K562 (cell line): ENCODE data around the gene GUCY2C. TPM values are rescaled to one million over a fixed set of nuclear protein-coding genes. Genes with fewer than 3 reads are reported as not detected.

ENCODE experiments used
- ATAC-seq: fragments of 200-7000 bp; cut with Tn5 transposase; 3 replicates; pipeline ENCODE4 v1.9.1; 2020; ENCODE audit warnings: moderate library complexity
- BruUV-seq: library from RNA; stranded (reverse); fragments of 400-500 nt; replicated peaks from 2 replicates; lab custom pipeline; 2021; lab: Mats Ljungman, UMichigan
- CTCF ChIA-PET: fragments of 300-600 bp; formaldehyde crosslinking; extraction: SDS; loops from one replicate; lab custom pipeline; 2021; ENCODE audit warnings: low intra/inter-chr PET ratio; lab: Yijun Ruan, JAX
- POLR2A ChIA-PET: fragments of 300-600, 350-650 bp; sonication (Branson Sonifier 250); formaldehyde crosslinking; extraction: SDS; loops from one replicate; lab custom pipeline; 2021; ENCODE audit warnings: antibody characterized with exemption, inconsistent platforms; lab: Yijun Ruan, JAX
- DNase-seq, 4 experiments: peaks; one replicate each; pipeline versions ENCODE4 v3.0.0 to v3.0.0-alpha.2; 2011 to 2018; ENCODE audit warnings: low spot score in 3 of 4, mixed read lengths in 3 of 4; ENCODE audit errors: extremely low read depth in 1 of 4
- FAIRE-seq: peaks from 2 replicates; lab custom pipeline; 2011; peaks lifted over from hg19 to GRCh38; lab: Jason Lieb, UNC
- H2AFZ ChIP-seq: 2 replicates; pipeline ENCODE4 v1.6.0; 2011; ENCODE audit warnings: low read depth, low read length, control low read depth, inconsistent platforms
- H3K27ac ChIP-seq: fragments of 200-600 bp; 3 replicates; pipeline ENCODE4 v1.8.0; 2011; ENCODE audit warnings: low read depth, mild to moderate bottlenecking, control low read depth, inconsistent platforms, low read length, moderate library complexity, mixed read lengths; ENCODE audit errors: extremely low read depth
- H3K27me3 ChIP-seq, 2 experiments: fragments of 300-600 bp in 1 of 2; 2 replicates in 1 of 2; 3 replicates in 1 of 2; pipeline versions ENCODE4 v1.6.0 to v1.8.0; 2011; ENCODE audit warnings: inconsistent platforms in 2 of 2, low read length in 2 of 2, mild to moderate bottlenecking in 1 of 2, mixed read lengths in 1 of 2, moderate library complexity in 1 of 2; ENCODE audit not compliant: control insufficient read depth in 2 of 2, insufficient read depth in 2 of 2
- H3K36me3 ChIP-seq: fragments of 300-600 bp; 3 replicates; pipeline ENCODE4 v1.8.0; 2011; ENCODE audit warnings: mild to moderate bottlenecking, low read length, inconsistent platforms; ENCODE audit not compliant: control insufficient read depth, insufficient read depth
- H3K4me1 ChIP-seq, 2 experiments: fragments of 200-600 bp in 1 of 2; replicated peaks in 1 of 2; 2 replicates in 1 of 2; 3 replicates in 1 of 2; pipeline versions ENCODE4 v1.5.1 to v1.8.0; 2011; ENCODE audit warnings: inconsistent platforms in 2 of 2, low read length in 2 of 2, mild to moderate bottlenecking in 1 of 2, mixed read lengths in 1 of 2, moderate library complexity in 1 of 2; ENCODE audit not compliant: control insufficient read depth in 2 of 2, insufficient read depth in 2 of 2
- H3K4me2 ChIP-seq: 2 replicates; pipeline ENCODE4 v1.6.1; 2011; ENCODE audit warnings: low read length, control low read depth, inconsistent platforms, mixed read lengths; ENCODE audit not compliant: insufficient read depth
- H3K4me3 ChIP-seq: fragments of 200-600 bp; sonication (generic), shearing (Covaris generic); 2 replicates; pipeline ENCODE4 v1.5.1; 2016; ENCODE audit warnings: control low read depth, inconsistent platforms
- H3K79me2 ChIP-seq: fragments of 200-600 bp; 3 replicates; pipeline ENCODE4 v1.8.0; 2011; ENCODE audit warnings: low read length, inconsistent platforms; ENCODE audit not compliant: control insufficient read depth, insufficient read depth
- H3K9ac ChIP-seq, 2 experiments: 2 replicates each; pipeline versions ENCODE4 v1.6.0 to v1.6.1; 2011; ENCODE audit warnings: low read depth in 2 of 2, low read length in 2 of 2, control low read depth in 1 of 2, inconsistent platforms in 1 of 2, mild to moderate bottlenecking in 1 of 2, mixed read lengths in 1 of 2; ENCODE audit not compliant: insufficient read depth in 1 of 2
- H3K9me1 ChIP-seq: one replicate; pipeline ENCODE4 v1.6.0; 2011; ENCODE audit warnings: inconsistent platforms, mild to moderate bottlenecking, low read length, moderate library complexity; ENCODE audit not compliant: control insufficient read depth, insufficient read depth
- H3K9me3 ChIP-seq: replicated peaks from 2 replicates; pipeline ENCODE4 v1.5.1; 2011; ENCODE audit warnings: low read depth, low read length, inconsistent platforms; ENCODE audit not compliant: control insufficient read depth, insufficient read depth
- H4K20me1 ChIP-seq: replicated peaks from 2 replicates; pipeline ENCODE4 v1.6.1; 2011; ENCODE audit warnings: low read length, inconsistent platforms, mixed read lengths; ENCODE audit not compliant: control insufficient read depth, insufficient read depth
- FOXP1 ChIP-seq: sonication (generic); formaldehyde crosslinking; IDR thresholded peaks from 2 replicates; pipeline ENCODE4 v1.8.0; 2022; ENCODE audit warnings: mild to moderate bottlenecking, missing genetic modification reagents
- RAD21 ChIP-seq, 2 experiments: fragments of 250-450 bp in 1 of 2; fragments of 450-650 bp in 1 of 2; sonication (Bioruptor Pico) in 1 of 2; formaldehyde crosslinking in 1 of 2; IDR thresholded peaks in 1 of 2; conservative IDR thresholded peaks in 1 of 2; 2 replicates each; pipeline versions ENCODE4 v1.4.0 to v1.8.0; 2020 to 2022; ENCODE audit warnings: mild to moderate bottlenecking in 2 of 2, moderate library complexity in 1 of 2
- REST ChIP-seq, 2 experiments: fragments of 450-650 bp; formaldehyde crosslinking in 1 of 2; IDR thresholded peaks; 2 replicates each; pipeline versions ENCODE4 v1.4.0 to v1.6.1; 2014 to 2020; ENCODE audit warnings: mild to moderate bottlenecking in 2 of 2, borderline replicate concordance in 1 of 2, low read depth in 1 of 2
- ZC3H4 ChIP-seq: sonication (generic); formaldehyde crosslinking; IDR thresholded peaks from 2 replicates; pipeline ENCODE4 v1.9.0; 2021; ENCODE audit warnings: missing genetic modification reagents, borderline replicate concordance
- WGBS: fragments of 100-300 bp; shearing (Covaris generic); methylation state at CpG from one replicate; pipeline ENCODE4 v1.1.6; 2016; ENCODE audit warnings: low coverage, mixed read lengths; ENCODE audit not compliant: insufficient coverage; ENCODE audit errors: missing lambda C conversion rate; 5-methylcytosine and 5-hydroxymethylcytosine counted together
- in situ Hi-C: fragments of 300-500 bp; cut with MboI; formaldehyde crosslinking; loops from 4 replicates; pipeline ENCODE4 v1.15.0; 2018; ENCODE audit warnings: inconsistent platforms, mixed read lengths
- intact Hi-C: fragments of 100-400 bp; cut with micrococcal nuclease; formaldehyde crosslinking; loops from 2 replicates; pipeline ENCODE4 v1.14.2; 2022
- polyA plus RNA-seq, 8 experiments: library from polyadenylated mRNA; depleted of rRNA in 4 of 8; stranded (reverse) in 5 of 8; unstranded in 3 of 8; fragments of >200 nt; fragmentation: Nextera tagmentation in 2 of 8; fragmentation: Illumina TruSeq in 1 of 8; extraction: Ambion mirVana in 2 of 8; extraction: Trizol in 1 of 8; gene quantifications; 2 replicates each; pipeline versions ENCODE4 v1.2.1 to v1.2.3, GENCODE V29; 2011 to 2014; ENCODE audit warnings: inconsistent platforms in 1 of 8, missing spikeins in 1 of 8
- total RNA-seq, 7 experiments: library from RNA; depleted of rRNA in 6 of 7; stranded (reverse); fragments of >200 nt in 6 of 7; fragmentation: Illumina TruSeq in 2 of 7; extraction: Trizol in 2 of 7; gene quantifications; 2 replicates each; pipeline versions ENCODE4 v1.2.1 to v1.2.3, GENCODE V29; 2011 to 2021; ENCODE audit warnings: low replicate concordance in 1 of 7
- TF ChIP-seq, protein P1 (sequence below), 3 experiments: IDR thresholded peaks in 2 of 3; conservative IDR thresholded peaks in 1 of 3; 2 replicates each; pipeline ENCODE4 v1.5.1; 2011 to 2012; ENCODE audit warnings: low read length in 3 of 3, mild to moderate bottlenecking in 3 of 3, control low read depth in 2 of 3, improper control_type of control experiment in 1 of 3, inconsistent platforms in 1 of 3, low read depth in 1 of 3, mixed read lengths in 1 of 3, moderate library complexity in 1 of 3; ENCODE audit not compliant: insufficient read depth in 2 of 3

GUCY2C gene
- total and polyA plus RNA-seq, 9 of the 15 experiments (the other 6 are each of a cell fraction or from before 2014, with no cell fraction given), result 0.01 to 0.05 (median 0.04) TPM; not detected in 6

DNA sequence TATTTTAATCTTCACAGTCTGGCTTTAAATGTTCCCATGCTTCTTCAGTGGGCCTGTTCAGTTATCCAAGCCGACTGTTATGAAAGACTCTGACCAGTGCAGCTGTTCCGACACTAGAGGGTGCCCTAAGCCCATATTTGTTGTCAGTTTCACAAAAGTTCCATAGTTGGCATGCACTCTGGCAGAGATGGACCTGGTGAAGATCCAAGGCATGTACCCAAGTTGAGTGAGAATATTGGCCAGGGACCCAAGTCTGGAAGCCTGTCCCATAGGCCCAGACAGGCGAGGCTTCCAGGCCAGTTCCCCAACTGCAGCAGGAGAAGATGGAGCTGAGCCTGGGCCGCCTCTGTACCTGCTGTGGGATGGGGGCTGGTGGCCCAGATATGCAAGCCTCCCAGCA lies 27.4 kb upstream of the GUCY2C start:
- Histone ChIP-seq H3K4me2 (no peak overlapping the region), H3K36me3 (no peaks in the 10 kb centered on the region), H3K4me3 (no peak overlapping the region), H2AFZ (no peak overlapping the region), H3K27ac (no peak overlapping the region), H3K9me1 (no peaks in the 10 kb centered on the region), H3K9me3 (no peaks in the 10 kb centered on the region), H3K4me1 (no peaks in the 10 kb centered on the region), H4K20me1 (no peaks in the 10 kb centered on the region), H3K27me3 (no peaks in the 10 kb centered on the region), H3K9ac (no peak overlapping the region), H3K79me2 (no peaks in the 10 kb centered on the region)
- TF ChIP-seq RAD21 (CRISPR knock-in tag; conservative IDR thresholded peaks at IDR 0.05 in 1 of 2, IDR thresholded peaks at IDR 0.05 in 1 of 2) (peak; percentile 24 to 57; a peak in 2 of 4 replicates), REST (IDR thresholded peaks at IDR 0.05; ENCODE audit: borderline replicate concordance) (peak; percentile 39; the same call in 1 of the 2 replicates), REST (CRISPR knock-in tag; IDR thresholded peaks at IDR 0.05; ENCODE audit: low read depth) (no peak), FOXP1 (CRISPR knock-in tag) (no peak), ZC3H4 (no peak)
- TF ChIP-seq, protein P1, sequence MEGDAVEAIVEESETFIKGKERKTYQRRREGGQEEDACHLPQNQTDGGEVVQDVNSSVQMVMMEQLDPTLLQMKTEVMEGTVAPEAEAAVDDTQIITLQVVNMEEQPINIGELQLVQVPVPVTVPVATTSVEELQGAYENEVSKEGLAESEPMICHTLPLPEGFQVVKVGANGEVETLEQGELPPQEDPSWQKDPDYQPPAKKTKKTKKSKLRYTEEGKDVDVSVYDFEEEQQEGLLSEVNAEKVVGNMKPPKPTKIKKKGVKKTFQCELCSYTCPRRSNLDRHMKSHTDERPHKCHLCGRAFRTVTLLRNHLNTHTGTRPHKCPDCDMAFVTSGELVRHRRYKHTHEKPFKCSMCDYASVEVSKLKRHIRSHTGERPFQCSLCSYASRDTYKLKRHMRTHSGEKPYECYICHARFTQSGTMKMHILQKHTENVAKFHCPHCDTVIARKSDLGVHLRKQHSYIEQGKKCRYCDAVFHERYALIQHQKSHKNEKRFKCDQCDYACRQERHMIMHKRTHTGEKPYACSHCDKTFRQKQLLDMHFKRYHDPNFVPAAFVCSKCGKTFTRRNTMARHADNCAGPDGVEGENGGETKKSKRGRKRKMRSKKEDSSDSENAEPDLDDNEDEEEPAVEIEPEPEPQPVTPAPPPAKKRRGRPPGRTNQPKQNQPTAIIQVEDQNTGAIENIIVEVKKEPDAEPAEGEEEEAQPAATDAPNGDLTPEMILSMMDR (IDR thresholded peaks at IDR 0.05 in 2 of 3, conservative IDR thresholded peaks at IDR 0.05 in 1 of 3; ENCODE audit: insufficient read depth in 2 of 3, low read depth in 1 of 3, low read length in 3 of 3), result peak; percentile 41 to 53 (median 52)
- ChIA-PET POLR2A (interaction anchor here (0.6 kb wide), 1 partner anchor 859 kb away, joined by 3 read pairs; no protein-coding TSS in a partner anchor), CTCF (interaction anchor here (0.6 to 0.8 kb wide), 2 partner anchors 271 to 553 kb away, joined by 3 read pairs; no protein-coding TSS in a partner anchor)
- DNase-seq (peak; percentile 5 to 33 (median 9)), ATAC-seq (peak; percentile 67; the same call in 2 of the 3 replicates), FAIRE-seq (peak; percentile 19)
- intact Hi-C loops (loop anchor here (10.0 kb wide), 3 partner anchors 271 to 801 kb away; no protein-coding TSS in a partner anchor), in situ Hi-C loops (no loop called here)
- no TSS peak for BruUV-seq
- 6% methylated on average over 4 of the region's 4 CpGs for WGBS
